Tibial nerve (tissue), 4 donors: ENCODE measurements around the gene RASSF6.

Experiments
- CTCF ChIP-seq, 5 experiments: fragments of 200-600 bp in 3 of 5; fragments of 450-650 bp in 2 of 5; sonication (generic) in 3 of 5; IDR thresholded peaks; one replicate each; pipeline ENCODE4 v1.5.1; 2016 to 2019; ENCODE audit warnings: antibody characterized with exemption in 5 of 5, mild to moderate bottlenecking in 3 of 5, moderate library complexity in 2 of 5
- EP300 ChIP-seq, 2 donors: sonication (generic); formaldehyde crosslinking; IDR thresholded peaks; one replicate each; pipeline ENCODE4 v1.6.1; 2017; ENCODE audit warnings: antibody characterized with exemption in 2 of 2, mild to moderate bottlenecking in 1 of 2
- POLR2A ChIP-seq, 2 donors: fragments of 450-650 bp; IDR thresholded peaks; one replicate each; pipeline ENCODE4 v1.6.1; 2017; ENCODE audit warnings: antibody characterized with exemption in 2 of 2, mild to moderate bottlenecking in 2 of 2, moderate library complexity in 2 of 2

GRCh38 chr4:73539386-73539785 lies 80.8 kb downstream of the RASSF6 start:
- TF ChIP-seq CTCF (IDR thresholded peaks at IDR 0.05) (no peak), POLR2A (IDR thresholded peaks at IDR 0.05) (no peak), EP300 (IDR thresholded peaks at IDR 0.05) (no peak)
